SKM-1 (cell line): ENCODE measurements around the gene ATXN7.

Experiments
- DNase-seq: peaks from one replicate; lab custom pipeline; 2025; ENCODE audit not compliant: unreplicated experiment; lab: John Stamatoyannopoulos, UW

Gene ATXN7

DNA sequence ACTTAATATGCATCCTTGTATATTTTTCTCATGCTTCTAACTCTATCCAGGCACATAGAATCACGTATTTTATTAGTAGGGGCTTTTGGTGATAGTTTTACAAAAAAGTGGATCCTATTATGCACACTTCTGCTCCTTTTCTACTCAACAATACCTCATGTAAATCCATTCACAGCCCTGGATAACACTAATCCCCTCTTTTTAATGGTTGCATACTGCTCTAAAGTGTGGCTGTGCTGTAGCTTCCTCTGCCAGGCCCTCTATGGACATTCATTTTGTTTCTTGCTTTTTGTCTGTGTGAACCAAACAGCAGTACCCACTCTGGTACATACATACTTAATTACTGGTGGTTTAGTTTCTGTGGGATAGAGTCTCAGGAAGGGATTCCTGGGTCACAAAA is 99.8 kb downstream of the ATXN7 start:
- DNase-seq, result no peak

GRCh38 chr3:63964681-63965485 is 101.2 kb downstream of the ATXN7 start:
- no peak for DNase-seq

GRCh38 chr3:63966007-63966406 is 102.3 kb downstream of the ATXN7 start:
- DNase-seq, result no peak

DNA sequence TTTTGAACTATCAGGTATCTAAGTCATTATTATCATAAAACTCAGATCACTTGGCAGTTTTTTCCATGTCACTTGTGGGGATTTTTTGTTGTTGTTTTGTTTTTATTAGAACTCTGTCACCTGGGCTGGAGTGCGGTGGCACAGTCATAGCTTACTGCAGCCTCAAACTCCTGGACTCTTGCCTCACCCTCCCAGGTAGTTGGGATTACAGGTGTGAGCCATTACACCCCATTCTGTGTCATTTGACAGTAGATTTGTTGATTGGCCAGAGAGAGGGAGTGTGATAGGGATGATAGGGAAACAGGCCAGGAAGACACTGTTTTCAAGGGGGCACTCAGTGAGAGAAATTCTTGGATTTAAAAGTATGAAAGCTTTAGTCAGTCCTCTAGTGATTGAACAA is 103.2 kb downstream of the ATXN7 start:
- DNase-seq, result no peak

GRCh38 chr3:63967675-63968611 is 104.3 kb downstream of the ATXN7 start:
- peak; percentile 33 for DNase-seq

DNA sequence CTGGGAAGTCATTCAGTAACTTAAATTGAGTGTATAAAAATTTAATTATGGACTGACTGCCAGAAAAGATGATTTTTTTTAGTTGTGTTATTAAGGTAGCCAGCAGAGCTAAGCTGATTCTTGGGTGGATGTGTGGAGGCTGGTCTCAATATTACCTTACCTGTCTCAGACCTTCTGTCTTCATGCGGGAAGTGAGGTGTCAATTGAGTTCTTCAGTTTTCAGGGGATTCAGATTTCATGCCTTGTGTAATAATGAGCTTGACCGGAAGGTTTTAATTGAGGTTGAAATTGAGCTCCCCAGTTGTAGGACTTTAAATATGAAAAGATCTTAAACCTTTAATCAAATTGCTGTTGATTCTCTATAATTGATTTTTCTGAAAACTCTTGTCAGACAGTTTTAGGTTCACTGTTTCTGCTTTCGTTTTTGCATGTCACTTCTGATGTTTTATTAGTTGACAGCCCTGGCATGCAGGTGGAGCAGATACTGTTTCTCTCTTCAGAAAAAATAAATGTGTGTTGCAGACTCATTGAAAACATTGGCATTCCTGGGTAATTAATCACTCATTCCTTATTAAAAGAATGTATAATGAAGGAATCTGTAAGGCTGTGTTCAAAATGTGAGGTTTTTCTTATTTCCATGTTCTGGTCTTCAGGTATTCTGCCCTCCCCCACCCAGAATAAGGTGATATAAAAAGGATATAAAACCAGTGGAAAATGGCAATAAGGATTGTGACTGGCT is 105.1 kb downstream of the ATXN7 start:
- DNase-seq, result no peak

GRCh38 chr3:63969876-63970275 is 106.2 kb downstream of the ATXN7 start:
- no peak for DNase-seq

DNA sequence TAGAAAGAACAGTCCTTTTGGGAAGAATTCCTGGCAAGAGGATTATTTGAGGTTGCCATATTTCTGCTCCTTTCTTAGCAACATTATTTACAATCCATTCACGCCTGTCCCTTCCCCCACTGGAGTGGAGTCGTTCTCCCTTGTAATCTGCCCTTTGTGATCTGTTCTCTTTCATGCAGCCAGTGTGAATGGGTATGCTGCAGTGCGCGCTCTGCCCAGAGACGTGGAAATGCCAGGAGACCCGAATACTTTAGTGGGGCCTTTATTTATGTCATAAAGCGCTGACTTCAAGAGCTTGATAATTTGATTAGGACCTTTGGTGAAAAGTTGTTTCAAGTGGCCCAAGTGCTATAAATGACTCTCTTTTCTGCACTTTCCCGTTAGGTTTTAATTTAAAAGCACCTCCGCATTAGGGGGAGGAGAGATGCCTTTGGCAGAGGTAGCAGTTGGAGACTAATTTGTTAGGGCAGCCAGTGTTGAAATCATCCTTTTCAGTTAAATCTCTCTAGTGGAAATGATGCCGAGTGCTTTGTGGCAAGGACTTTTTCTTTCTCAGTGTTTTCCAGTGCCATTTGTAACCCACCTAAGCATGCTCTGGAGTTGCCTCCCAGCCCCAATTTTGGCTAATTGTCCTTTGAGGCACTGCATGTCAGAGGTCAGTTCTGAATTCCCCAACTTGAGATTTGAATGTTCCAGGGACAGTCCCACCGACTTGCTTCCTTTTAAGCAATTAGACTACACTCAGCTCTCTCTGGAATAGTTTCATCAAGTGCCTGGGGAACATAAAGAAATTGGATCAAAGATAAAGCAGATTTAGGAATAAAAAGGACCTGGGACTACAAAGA is 107.2 kb downstream of the ATXN7 start:
- DNase-seq, result no peak

GRCh38 chr3:63972196-63972595 is 108.5 kb downstream of the ATXN7 start:
- DNase-seq, result no peak

GRCh38 chr3:63972987-63973386 is 109.3 kb downstream of the ATXN7 start:
- no peak for DNase-seq

DNA sequence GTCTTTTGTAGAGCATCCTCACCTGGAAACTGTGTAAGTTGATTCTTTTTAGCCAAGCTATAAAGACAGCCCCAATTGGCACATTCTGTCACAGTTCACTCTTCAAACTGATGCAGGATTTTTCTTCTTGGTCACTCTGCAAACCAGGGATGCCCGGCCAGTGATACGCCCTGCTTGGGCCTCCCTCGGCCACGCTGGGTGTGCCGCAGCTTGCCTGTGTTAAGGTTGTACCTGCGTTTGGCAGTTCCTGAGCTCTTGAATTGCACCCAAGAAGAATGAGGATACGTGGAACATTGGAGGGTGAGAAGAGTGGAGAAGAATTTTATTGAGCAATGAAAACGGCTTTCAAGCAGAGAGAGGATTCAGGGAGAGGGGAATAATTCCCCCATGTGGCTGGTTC is 109.7 kb downstream of the ATXN7 start:
- DNase-seq, result no peak

GRCh38 chr3:63974451-63974850 is 110.8 kb downstream of the ATXN7 start:
- DNase-seq, result no peak

DNA sequence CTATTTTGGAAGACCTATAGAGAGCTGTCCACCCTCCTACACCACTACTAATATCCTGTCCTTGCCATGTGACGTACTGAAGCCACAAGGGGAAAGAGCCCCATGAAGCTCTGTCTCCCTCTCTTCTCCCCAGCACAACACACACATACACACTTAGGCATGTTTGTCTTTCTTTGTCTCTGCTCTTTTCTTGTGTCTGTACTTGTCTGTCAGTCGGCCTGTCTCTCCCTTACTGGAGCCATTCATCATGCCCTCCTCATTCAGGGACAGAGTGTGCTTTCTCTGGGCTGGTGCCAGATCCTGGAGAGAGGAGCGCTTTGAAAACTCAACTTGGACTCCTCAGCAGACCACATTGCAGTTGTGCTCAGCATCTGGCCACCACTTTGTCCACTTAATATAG is 112.1 kb downstream of the ATXN7 start:
- no peak for DNase-seq

DNA sequence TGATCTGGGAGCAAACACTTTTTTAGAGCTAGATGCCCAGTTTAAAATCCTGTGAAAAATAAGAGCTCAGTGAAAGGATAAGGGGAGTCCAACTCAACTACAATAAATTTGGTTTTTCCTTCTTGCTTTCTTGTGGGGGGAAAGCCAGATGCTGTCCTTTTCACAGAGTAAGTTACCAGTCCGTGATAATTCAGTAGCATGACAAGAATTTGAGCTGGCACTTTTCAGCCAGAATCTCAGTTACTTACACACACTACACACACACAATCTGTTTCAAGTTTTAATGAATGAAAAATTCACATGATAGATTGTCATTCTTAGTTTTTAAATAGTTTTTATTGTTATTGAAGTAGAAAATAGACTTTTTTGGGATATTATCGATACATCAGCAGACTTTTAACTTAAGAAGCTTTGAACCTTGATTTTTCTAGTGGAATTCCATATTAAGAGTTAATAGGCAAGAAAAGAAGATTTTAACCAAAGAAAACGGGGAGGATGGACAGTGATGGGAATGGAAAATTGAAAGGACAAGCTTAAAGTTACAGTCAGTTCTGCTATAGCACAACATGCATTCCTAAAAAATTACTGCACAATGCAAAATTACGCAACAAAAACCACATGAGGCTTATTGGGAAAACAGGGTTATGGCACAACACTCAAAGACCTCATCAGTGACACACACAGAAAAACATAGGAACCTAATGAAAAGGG is 112.6 kb downstream of the ATXN7 start:
- DNase-seq, result peak; percentile 53

DNA sequence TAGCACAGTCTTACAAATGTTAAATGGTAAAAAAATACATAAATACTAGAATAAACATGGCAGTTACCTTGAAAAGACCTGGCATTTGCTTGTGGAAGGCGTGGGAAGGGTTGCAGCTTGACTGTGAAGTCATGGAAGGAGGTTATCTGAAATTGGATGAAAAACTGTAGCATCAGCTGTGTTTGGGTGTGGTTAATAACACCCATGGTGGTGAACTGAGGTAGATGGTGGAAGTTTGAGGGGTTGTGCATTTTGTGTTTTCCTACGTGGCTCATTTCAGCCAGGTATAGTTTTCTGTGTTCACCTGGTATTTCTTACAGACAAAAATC is 113.2 kb downstream of the ATXN7 start:
- DNase-seq, result no peak

GRCh38 chr3:63977893-63978292 is 114.2 kb downstream of the ATXN7 start:
- no peak for DNase-seq

DNA sequence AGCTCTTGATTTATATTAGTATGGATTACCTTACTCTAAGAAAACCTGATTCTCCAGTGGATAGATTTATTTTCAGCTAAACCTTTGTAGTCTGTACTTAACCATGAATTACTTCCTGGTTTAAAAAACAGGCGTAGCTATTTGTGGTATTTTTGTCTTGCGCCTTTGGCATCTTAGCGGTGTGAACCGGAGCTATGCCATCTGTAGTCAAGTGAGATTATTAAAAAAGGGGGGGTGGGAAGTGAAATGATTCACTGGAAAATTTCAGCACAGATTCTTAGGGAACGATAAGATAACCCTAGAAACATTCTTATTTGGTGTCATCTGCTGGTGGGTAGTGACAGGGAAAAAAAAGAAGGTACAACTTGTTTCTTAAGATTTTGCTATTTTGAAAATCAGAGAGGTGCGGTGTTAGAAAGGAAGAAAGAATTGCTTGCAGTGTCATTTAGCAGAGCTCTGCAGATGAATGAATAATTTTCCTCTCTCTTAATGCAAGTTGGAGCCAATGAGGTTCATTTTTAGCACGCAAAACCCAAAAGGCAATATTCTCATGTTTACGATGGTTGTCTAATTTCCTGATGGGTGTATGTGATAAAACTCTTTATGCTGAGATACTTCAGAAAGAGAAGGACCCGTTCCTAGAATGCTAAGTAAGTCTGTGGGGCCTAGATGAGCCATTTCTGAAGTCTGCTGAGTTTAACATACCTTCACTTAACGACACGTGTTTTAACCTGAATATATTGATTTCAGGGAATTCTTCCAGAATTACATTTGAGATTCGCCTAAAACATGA is 115.6 kb downstream of the ATXN7 start:
- DNase-seq, result no peak

GRCh38 chr3:63980019-63980418 is 116.4 kb downstream of the ATXN7 start:
- DNase-seq, result no peak

DNA sequence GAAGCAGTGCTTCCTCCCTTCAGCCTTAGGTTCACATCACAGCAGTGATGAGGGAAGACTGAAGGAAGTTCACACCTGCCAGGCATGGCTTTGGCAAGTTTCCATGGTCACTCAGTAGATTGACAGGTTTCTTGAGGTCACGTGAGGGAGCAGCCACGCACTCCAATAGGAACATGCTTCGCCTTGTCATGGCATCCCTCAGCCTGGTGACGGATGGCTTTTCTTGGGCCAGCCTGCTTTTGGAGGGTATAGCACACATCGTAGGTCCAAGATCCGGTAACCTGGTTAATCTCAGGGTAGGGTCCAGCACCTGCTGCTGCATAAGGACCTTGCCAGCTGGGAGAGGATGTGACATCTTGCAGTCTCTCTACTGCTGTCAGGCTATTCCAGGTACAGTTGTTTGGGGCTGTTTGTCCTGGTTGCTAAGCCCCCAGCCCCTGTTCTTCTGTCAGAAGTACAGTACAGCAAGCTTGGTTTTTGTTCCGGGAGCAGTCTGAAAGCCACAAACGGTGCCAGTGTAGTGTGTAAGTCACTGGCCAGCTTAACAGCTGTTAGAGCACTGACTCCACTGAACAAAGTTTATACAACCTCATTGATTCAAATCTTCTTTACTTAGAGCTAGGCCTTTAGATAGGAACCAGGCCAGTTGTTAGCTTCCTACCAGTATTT is 117.3 kb downstream of the ATXN7 start:
- no peak for DNase-seq
